Mesendoderm (in vitro differentiated cells): ENCODE measurements around the gene CRABP2.

Experiments
- DNase-seq: peaks from one replicate; pipeline ENCODE4 v3.0.0; 2013
- H2AK5ac ChIP-seq: 2 replicates; pipeline ENCODE4 v1.6.1; 2013; ENCODE audit warnings: low read length, inconsistent platforms
- H2BK120ac ChIP-seq: 2 replicates; pipeline ENCODE4 v1.6.1; 2013; ENCODE audit warnings: low read depth, mild to moderate bottlenecking, low read length, moderate library complexity, mixed read lengths
- H2BK15ac ChIP-seq: replicated peaks from 2 replicates; pipeline ENCODE4 v1.6.1; 2013; ENCODE audit warnings: low read depth, mild to moderate bottlenecking, moderate library complexity
- H2BK5ac ChIP-seq: 2 replicates; pipeline ENCODE4 v1.6.1; 2013; ENCODE audit warnings: low read length, inconsistent platforms
- H3K18ac ChIP-seq: 2 replicates; pipeline ENCODE4 v1.6.1; 2013; ENCODE audit warnings: mild to moderate bottlenecking, low read length, mixed read lengths
- H3K23ac ChIP-seq: one replicate; pipeline ENCODE4 v1.6.1; 2013; ENCODE audit warnings: low read length
- H3K27ac ChIP-seq: 2 replicates; pipeline ENCODE4 v1.5.1; 2013; ENCODE audit warnings: low read depth, mild to moderate bottlenecking, inconsistent platforms, low read length, moderate library complexity
- H3K27me3 ChIP-seq: 2 replicates; pipeline ENCODE4 v1.6.1; 2013; ENCODE audit warnings: low read length, control low read depth, mild to moderate bottlenecking, inconsistent platforms; ENCODE audit not compliant: insufficient read depth, poor library complexity
- H3K36me3 ChIP-seq: 2 replicates; pipeline ENCODE4 v1.6.1; 2013; ENCODE audit warnings: low read length, inconsistent platforms; ENCODE audit not compliant: control insufficient read depth, insufficient read depth
- H3K4ac ChIP-seq: one replicate; pipeline ENCODE4 v1.6.1; 2013; ENCODE audit warnings: low read depth, mild to moderate bottlenecking, low read length, moderate library complexity
- H3K4me1 ChIP-seq: 2 replicates; pipeline ENCODE4 v1.6.1; 2013; ENCODE audit warnings: low read depth, low read length, inconsistent platforms; ENCODE audit not compliant: control insufficient read depth
- H3K4me2 ChIP-seq: 2 replicates; pipeline ENCODE4 v1.6.1; 2013; ENCODE audit warnings: low read length
- H3K4me3 ChIP-seq: 2 replicates; pipeline ENCODE4 v1.5.1; 2013; ENCODE audit warnings: mild to moderate bottlenecking, low read length
- H3K56ac ChIP-seq: one replicate; pipeline ENCODE4 v1.6.1; 2013; ENCODE audit warnings: low read length
- H3K79me1 ChIP-seq: 2 replicates; pipeline ENCODE4 v1.6.1; 2013; ENCODE audit warnings: low read length, inconsistent platforms
- H3K79me2 ChIP-seq: 2 replicates; pipeline ENCODE4 v1.6.1; 2013; ENCODE audit warnings: mild to moderate bottlenecking, low read length; ENCODE audit not compliant: control insufficient read depth, insufficient read depth
- H3K9ac ChIP-seq: 2 replicates; pipeline ENCODE4 v1.6.1; 2013; ENCODE audit warnings: low read length, inconsistent platforms
- H4K5ac ChIP-seq: one replicate; pipeline ENCODE4 v1.6.1; 2013; ENCODE audit warnings: low read length
- H4K8ac ChIP-seq: one replicate; pipeline ENCODE4 v1.6.1; 2013; ENCODE audit warnings: low read depth, mild to moderate bottlenecking, control low read depth, low read length, moderate library complexity
- WGBS: extraction: QIAGEN DNeasy Blood & Tissue Kit; methylation state at CpG from one replicate; pipeline ENCODE4 v1.1.7; 2013; ENCODE audit warnings: low lambda C conversion rate, missing lambda C conversion rate; ENCODE audit not compliant: insufficient coverage; ENCODE audit errors: extremely low coverage; 5-methylcytosine and 5-hydroxymethylcytosine counted together

Gene CRABP2

GRCh38 chr1:156746728-156747631 lies 41.6 kb upstream of the CRABP2 start:
- peak overlapping the region; percentile 30 for H4K8ac ChIP-seq
- no peaks in the 10 kb centered on the region for H3K27me3 ChIP-seq
- H2BK5ac ChIP-seq: peak overlapping the region; percentile 99
- peak overlapping the region; percentile 95 for H3K9ac ChIP-seq
- peaks cover 14% of the 10 kb centered on the region for H3K79me1 ChIP-seq
- H3K4me1 ChIP-seq: peaks cover 31% of the 10 kb centered on the region
- peak overlapping the region; percentile 95 for H3K56ac ChIP-seq
- H3K23ac ChIP-seq: peak overlapping the region; percentile 94
- H2BK120ac ChIP-seq: peak overlapping the region; percentile 94
- H2BK15ac ChIP-seq: no peak overlapping the region
- peaks cover 66% of the 10 kb centered on the region for H3K79me2 ChIP-seq
- H3K4me3 ChIP-seq: peak overlapping the region; percentile 37
- peak; percentile 98 for DNase-seq
- no CpG with 5 or more reads among the region's 29 CpGs for WGBS
- peak overlapping the region; percentile 92 for H3K4me2 ChIP-seq
- peaks cover 7% of the 10 kb centered on the region for H3K36me3 ChIP-seq
- no peak overlapping the region for H4K5ac ChIP-seq
- peak overlapping the region; percentile 100 for H3K27ac ChIP-seq
- peak overlapping the region; percentile 60 for H2AK5ac ChIP-seq
- H3K18ac ChIP-seq: peak overlapping the region; percentile 96
- peak overlapping the region; percentile 89 for H3K4ac ChIP-seq

DNA sequence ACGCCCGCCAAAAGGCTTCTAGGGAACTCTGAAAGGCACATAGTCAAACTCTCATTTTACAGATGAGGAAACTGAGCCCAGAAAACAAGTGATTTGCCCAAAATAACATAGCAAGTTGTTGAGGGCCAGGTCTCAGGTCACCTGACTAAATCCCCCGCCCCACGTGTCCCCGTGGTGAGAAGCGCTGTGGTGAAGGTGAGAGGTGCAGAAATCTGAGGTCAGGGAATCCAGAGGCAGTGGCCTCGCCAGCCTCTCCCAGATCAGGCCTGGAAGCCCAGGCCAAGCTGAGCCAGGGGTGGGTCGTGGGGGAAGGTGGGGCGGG lies 41.0 kb upstream of the CRABP2 start:
- Histone ChIP-seq H3K79me2 (peaks cover 66% of the 10 kb centered on the region), H4K5ac (no peak overlapping the region), H3K4me2 (peak overlapping the region; percentile 5), H3K18ac (peak overlapping the region; percentile 96), H3K23ac (no peak overlapping the region), H3K4ac (peak overlapping the region; percentile 95), H2AK5ac (peak overlapping the region; percentile 87), H3K36me3 (peaks cover 7% of the 10 kb centered on the region), H3K4me3 (no peak overlapping the region), H3K4me1 (peaks cover 37% of the 10 kb centered on the region), H3K27ac (peak overlapping the region; percentile 80), H3K9ac (peak overlapping the region; percentile 82), H3K79me1 (peaks cover 14% of the 10 kb centered on the region), H3K56ac (peak overlapping the region; percentile 95), H2BK5ac (peak overlapping the region; percentile 69), H3K27me3 (no peaks in the 10 kb centered on the region), H2BK120ac (no peak overlapping the region), H4K8ac (peak overlapping the region; percentile 30), H2BK15ac (no peak overlapping the region)
- DNase-seq: no peak
- WGBS: no CpG with 5 or more reads among the region's 9 CpGs

DNA sequence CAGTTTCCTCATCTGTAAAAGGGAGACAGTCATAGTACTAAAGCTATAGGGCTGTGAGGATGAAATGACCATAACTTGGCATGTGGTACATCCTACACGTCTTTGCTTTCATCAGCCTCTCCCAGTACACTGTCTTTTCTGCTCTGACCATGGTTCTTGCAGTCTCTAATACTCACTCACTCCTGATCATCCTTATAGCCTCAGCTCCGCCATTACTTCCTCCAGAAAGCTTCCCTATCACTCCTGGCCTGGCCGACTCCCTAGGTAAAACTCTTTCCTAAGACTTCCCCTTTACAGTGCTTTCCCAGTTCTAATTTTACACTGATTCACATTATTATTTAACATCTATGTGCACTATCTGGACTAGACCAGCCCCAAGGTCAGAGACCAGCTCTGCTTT lies 40.5 kb upstream of the CRABP2 start:
- H3K9ac ChIP-seq: peak overlapping the region; percentile 82
- no peak overlapping the region for H2BK15ac ChIP-seq
- H3K4me1 ChIP-seq: peaks cover 37% of the 10 kb centered on the region
- H3K79me2 ChIP-seq: peaks cover 61% of the 10 kb centered on the region
- no peak overlapping the region for H3K4me2 ChIP-seq
- no peak overlapping the region for H4K5ac ChIP-seq
- no peak overlapping the region for H3K23ac ChIP-seq
- H3K4me3 ChIP-seq: no peak overlapping the region
- H4K8ac ChIP-seq: no peak overlapping the region
- peak overlapping the region; percentile 18 for H2BK5ac ChIP-seq
- no peak for DNase-seq
- H3K27me3 ChIP-seq: no peaks in the 10 kb centered on the region
- H3K36me3 ChIP-seq: peaks cover 7% of the 10 kb centered on the region
- peaks cover 14% of the 10 kb centered on the region for H3K79me1 ChIP-seq
- H3K56ac ChIP-seq: peak overlapping the region; percentile 95
- no peak overlapping the region for H2AK5ac ChIP-seq
- no peak overlapping the region for H3K27ac ChIP-seq
- H3K18ac ChIP-seq: peak overlapping the region; percentile 96
- H3K4ac ChIP-seq: no peak overlapping the region
- no peak overlapping the region for H2BK120ac ChIP-seq
- WGBS: no CpG with 5 or more reads among the region's 3 CpGs

DNA sequence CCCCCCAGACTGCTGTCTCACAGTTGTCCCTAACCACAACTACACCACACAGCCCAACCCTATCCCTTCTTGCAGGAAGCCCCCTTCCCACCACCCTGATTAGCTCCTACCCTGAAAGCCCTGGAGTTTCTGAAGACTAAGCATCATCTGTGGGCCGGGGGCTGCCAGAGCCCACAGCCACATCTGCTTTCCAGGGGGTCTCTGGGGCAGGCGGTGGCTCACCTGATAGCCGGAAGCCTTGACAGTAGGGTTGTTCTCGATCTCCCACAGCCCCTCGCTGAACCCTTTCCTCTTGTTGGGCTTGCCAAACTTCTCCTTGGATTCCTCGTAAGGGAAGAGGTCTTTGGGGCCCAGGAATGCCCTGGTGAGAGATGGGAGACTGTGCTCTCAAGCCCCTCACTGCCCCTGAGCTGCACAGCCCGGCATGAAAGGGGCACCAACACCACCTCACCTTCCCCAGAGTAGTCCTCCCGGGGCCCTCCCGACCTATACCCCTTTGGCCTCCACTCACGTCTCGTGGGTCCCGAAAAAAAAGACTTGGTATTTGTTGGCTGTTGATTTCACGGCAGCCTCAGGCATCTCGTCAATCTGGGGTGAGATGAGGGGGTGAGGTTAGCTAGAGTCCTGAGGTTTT lies 39.5 kb upstream of the CRABP2 start:
- H3K36me3 ChIP-seq: peaks cover 7% of the 10 kb centered on the region
- peaks cover 51% of the 10 kb centered on the region for H3K79me2 ChIP-seq
- peak overlapping the region; percentile 82 for H3K9ac ChIP-seq
- H2BK15ac ChIP-seq: no peak overlapping the region
- H3K23ac ChIP-seq: no peak overlapping the region
- H2BK5ac ChIP-seq: no peak overlapping the region
- H2BK120ac ChIP-seq: no peak overlapping the region
- peaks cover 36% of the 10 kb centered on the region for H3K4me1 ChIP-seq
- H3K18ac ChIP-seq: no peak overlapping the region
- H3K4me2 ChIP-seq: no peak overlapping the region
- no peaks in the 10 kb centered on the region for H3K27me3 ChIP-seq
- peak overlapping the region; percentile 22 for H3K27ac ChIP-seq
- peaks cover 14% of the 10 kb centered on the region for H3K79me1 ChIP-seq
- H3K4me3 ChIP-seq: no peak overlapping the region
- H3K56ac ChIP-seq: peak overlapping the region; percentile 62
- H3K4ac ChIP-seq: no peak overlapping the region
- H4K5ac ChIP-seq: no peak overlapping the region
- DNase-seq: no peak
- no peak overlapping the region for H2AK5ac ChIP-seq
- WGBS: no CpG with 5 or more reads among the region's 14 CpGs
- no peak overlapping the region for H4K8ac ChIP-seq

DNA sequence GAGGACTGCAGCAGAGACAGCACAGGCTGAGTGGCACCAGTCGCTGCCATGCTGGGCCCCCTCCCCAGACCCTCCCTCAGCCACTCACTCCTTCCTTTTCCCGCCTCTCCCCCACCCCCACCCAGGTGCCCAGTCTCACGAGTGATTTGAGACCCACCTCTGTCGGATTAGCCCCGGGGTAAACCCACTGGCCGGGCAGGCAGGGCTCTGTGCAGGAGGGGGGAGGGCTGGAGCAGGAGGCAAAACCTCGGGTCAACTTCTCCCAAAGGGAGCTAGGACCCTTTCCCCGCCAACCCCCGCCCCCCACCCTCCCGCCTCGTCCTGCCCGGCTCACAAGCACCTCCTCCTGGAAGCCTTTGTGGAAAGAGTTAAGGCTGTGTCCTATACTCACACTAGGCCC lies 39.0 kb upstream of the CRABP2 start:
- no CpG with 5 or more reads among the region's 12 CpGs for WGBS
- Histone ChIP-seq H3K36me3 (peaks cover 5% of the 10 kb centered on the region), H3K9ac (peak overlapping the region; percentile 82), H3K79me2 (peaks cover 45% of the 10 kb centered on the region), H4K5ac (no peak overlapping the region), H2AK5ac (no peak overlapping the region), H3K4ac (no peak overlapping the region), H3K79me1 (peaks cover 14% of the 10 kb centered on the region), H3K56ac (peak overlapping the region; percentile 62), H3K4me2 (no peak overlapping the region), H3K4me1 (peaks cover 31% of the 10 kb centered on the region), H2BK15ac (no peak overlapping the region), H3K23ac (no peak overlapping the region), H2BK5ac (no peak overlapping the region), H4K8ac (no peak overlapping the region), H3K27me3 (no peaks in the 10 kb centered on the region), H3K4me3 (no peak overlapping the region), H2BK120ac (no peak overlapping the region), H3K27ac (no peak overlapping the region), H3K18ac (no peak overlapping the region)
- no peak for DNase-seq
